Common myeloid progenitor, CD34-positive (primary cell): ENCODE measurements around the gene SELENOW.
"Not testable (repeated sequence)": the region's sequence is repeated elsewhere in the genome, so short reads cannot be mapped to it uniquely, and the experiment has no call there.

Experiments used
- CTCF ChIA-PET: fragments of 350-600 bp; sonication (Branson Sonifier 250); formaldehyde crosslinking; loops from one replicate; lab custom pipeline; 2021; ENCODE audit warnings: antibody characterized with exemption; lab: Charles Lee
- POLR2A ChIA-PET: fragments of 350-600 bp; sonication (Branson Sonifier 250); formaldehyde crosslinking; loops from one replicate; lab custom pipeline; 2021; ENCODE audit warnings: antibody characterized with exemption; lab: Charles Lee
- DNase-seq, 3 donors: peaks; one replicate each; pipeline versions ENCODE4 v3.0.0 to v3.0.0-alpha.2; 2013
- H3K27ac ChIP-seq, 2 experiments: 1 replicate in 1 of 2; 2 replicates in 1 of 2; pipeline ENCODE4 v1.7.0; 2013; ENCODE audit warnings: inconsistent platforms in 2 of 2, low read length in 2 of 2, mild to moderate bottlenecking in 2 of 2, low read depth in 1 of 2, moderate library complexity in 1 of 2; ENCODE audit not compliant: severe bottlenecking in 2 of 2, insufficient read depth in 1 of 2, poor library complexity in 1 of 2
- H3K27me3 ChIP-seq, 5 experiments: replicated peaks in 2 of 5; 1 replicate in 3 of 5; 2 replicates in 2 of 5; pipeline versions ENCODE4 v1.6.1 to v1.7.0; 2013; ENCODE audit warnings: low read length in 4 of 5, mild to moderate bottlenecking in 2 of 5, moderate library complexity in 2 of 5, inconsistent platforms in 1 of 5; ENCODE audit not compliant: insufficient read depth in 5 of 5, control insufficient read depth in 4 of 5
- H3K36me3 ChIP-seq, 4 experiments: 1 replicate in 2 of 4; 2 replicates in 2 of 4; pipeline versions ENCODE4 v1.6.1 to v1.7.0; 2013; ENCODE audit warnings: low read length in 3 of 4, control low read depth in 1 of 4, mild to moderate bottlenecking in 1 of 4; ENCODE audit not compliant: control insufficient read depth in 4 of 4, insufficient read depth in 4 of 4
- H3K4me1 ChIP-seq, 4 experiments: 1 replicate in 3 of 4; 2 replicates in 1 of 4; pipeline versions ENCODE4 v1.6.1 to v1.7.1; 2013; ENCODE audit warnings: low read length in 3 of 4, mild to moderate bottlenecking in 3 of 4, control low read depth in 1 of 4, inconsistent platforms in 1 of 4, moderate library complexity in 1 of 4; ENCODE audit not compliant: control insufficient read depth in 4 of 4, insufficient read depth in 4 of 4; ENCODE audit errors: control extremely low read depth in 1 of 4
- H3K4me3 ChIP-seq, 7 experiments: 1 replicate in 4 of 7; 2 replicates in 3 of 7; pipeline versions ENCODE4 v1.5.1 to v1.7.0; 2013; ENCODE audit warnings: mild to moderate bottlenecking in 7 of 7, low read length in 6 of 7, moderate library complexity in 6 of 7, inconsistent platforms in 2 of 7, low read depth in 2 of 7, control low read depth in 1 of 7; ENCODE audit not compliant: insufficient read depth in 4 of 7, control insufficient read depth in 1 of 7; ENCODE audit errors: extremely low read depth in 1 of 7
- H3K9me3 ChIP-seq, 5 experiments: 1 replicate in 4 of 5; 2 replicates in 1 of 5; pipeline versions ENCODE4 v1.6.1 to v1.7.1; 2013; ENCODE audit warnings: low read length in 4 of 5, mild to moderate bottlenecking in 2 of 5, inconsistent platforms in 1 of 5, low read depth in 1 of 5, moderate library complexity in 1 of 5; ENCODE audit not compliant: control insufficient read depth in 4 of 5, insufficient read depth in 2 of 5; ENCODE audit errors: control extremely low read depth in 1 of 5
- WGBS: methylation state at CpG from one replicate; pipeline ENCODE4 v1.1.5; 2013; ENCODE audit not compliant: insufficient coverage; 5-methylcytosine and 5-hydroxymethylcytosine counted together

Gene SELENOW

GRCh38 chr19:47762615-47763308, 15.7 kb upstream of the SELENOW start:
- CTCF ChIA-PET = interaction anchor here (1.5 kb wide), 1 partner anchor 9 kb away, joined by 3 read pairs; no protein-coding TSS in a partner anchor

DNA sequence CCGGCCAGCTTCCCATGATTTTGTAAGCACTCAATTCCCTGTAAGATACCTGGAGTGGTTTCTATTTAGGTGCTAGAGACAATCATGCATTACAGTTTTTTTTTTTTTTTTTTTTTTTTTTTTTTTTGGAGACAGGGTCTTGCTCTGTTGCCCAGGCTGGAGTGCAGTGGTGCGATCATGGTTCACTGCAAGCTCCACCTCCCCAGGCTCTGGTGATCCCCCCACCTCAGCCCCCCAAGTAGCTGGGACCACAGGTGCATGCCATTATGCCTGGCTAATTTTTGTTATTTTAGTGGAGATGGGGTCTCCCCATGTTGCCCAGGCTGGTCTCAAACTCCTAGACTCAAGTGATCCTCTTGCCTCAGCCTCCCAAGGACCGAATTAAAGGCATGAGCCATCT, 13.8 kb upstream of the SELENOW start:
- DNase-seq, H3K9me3 ChIP-seq, H3K4me3 ChIP-seq, POLR2A ChIA-PET, H3K27me3 ChIP-seq, H3K36me3 ChIP-seq, H3K4me1 ChIP-seq, H3K27ac ChIP-seq: not testable (repeated sequence)
- WGBS = 57% methylated on average over 1 of the region's 3 CpGs
- CTCF ChIA-PET = interaction anchor here (0.9 to 1.6 kb wide), 5 partner anchors 8 to 28 kb away, joined by 3 to 11 read pairs (median 4); no protein-coding TSS in a partner anchor

More at GRCh38 chr19:47762615-47763308, 15.7 kb upstream of the SELENOW start:
- POLR2A ChIA-PET = no interaction called here
- Histone ChIP-seq H3K27me3 (no peaks in the 10 kb centered on the region), H3K4me3 (no peak overlapping the region), H3K36me3 (peaks cover 3 to 17% (median 14%) of the 10 kb centered on the region in 4 experiments), H3K4me1 (peaks cover 0 to 4% (median 2%) of the 10 kb centered on the region in 4 experiments), H3K27ac (no peak overlapping the region), H3K9me3 (peaks cover 0 to 2% (median 0%) of the 10 kb centered on the region in 5 experiments)
- WGBS = 94% methylated on average over 16 of the region's 18 CpGs
- DNase-seq = no peak

- H3K27me3 ChIP-seq = no peaks in the 10 kb centered on the region
- 51% methylated on average over 17 of the region's 19 CpGs for WGBS
- H3K36me3 ChIP-seq = no peaks in the 10 kb centered on the region
- CTCF ChIA-PET = interaction anchor here (0.6 to 1.6 kb wide), 11 partner anchors 9 to 107 kb away, joined by 3 to 11 read pairs (median 3); partner anchors contain the start of gene NOP53
- no peaks in the 10 kb centered on the region for H3K9me3 ChIP-seq
- H3K4me1 ChIP-seq = peaks cover 0 to 4% (median 2%) of the 10 kb centered on the region in 4 experiments
- POLR2A ChIA-PET = interaction anchor here (1.1 kb wide), 1 partner anchor 10 kb away, joined by 4 read pairs; no protein-coding TSS in a partner anchor
- peak; percentile 30 to 65 (median 56) for DNase-seq
- no peak overlapping the region for H3K27ac ChIP-seq
- no peak overlapping the region for H3K4me3 ChIP-seq
Measured at GRCh38 chr19:47765523-47766358, 12.8 kb upstream of the SELENOW start.

GRCh38 chr19:47766359-47766620, 12.2 kb upstream of the SELENOW start:
- H3K36me3 ChIP-seq = no peaks in the 10 kb centered on the region
- H3K27ac ChIP-seq = no peak overlapping the region
- ChIA-PET POLR2A (interaction anchor here (1.1 kb wide), 1 partner anchor 10 kb away, joined by 4 read pairs; no protein-coding TSS in a partner anchor), CTCF (interaction anchor here (1.3 to 1.6 kb wide), 4 partner anchors 15 to 26 kb away, joined by 3 to 11 read pairs (median 4); partner anchors contain the start of gene NOP53)
- no peak for DNase-seq
- WGBS = 96% methylated on average over 4 of the region's 7 CpGs
- H3K4me1 ChIP-seq = peaks cover 0 to 4% (median 2%) of the 10 kb centered on the region in 4 experiments
- no peaks in the 10 kb centered on the region for H3K9me3 ChIP-seq
- H3K27me3 ChIP-seq = no peaks in the 10 kb centered on the region
- H3K4me3 ChIP-seq = no peak overlapping the region

DNA sequence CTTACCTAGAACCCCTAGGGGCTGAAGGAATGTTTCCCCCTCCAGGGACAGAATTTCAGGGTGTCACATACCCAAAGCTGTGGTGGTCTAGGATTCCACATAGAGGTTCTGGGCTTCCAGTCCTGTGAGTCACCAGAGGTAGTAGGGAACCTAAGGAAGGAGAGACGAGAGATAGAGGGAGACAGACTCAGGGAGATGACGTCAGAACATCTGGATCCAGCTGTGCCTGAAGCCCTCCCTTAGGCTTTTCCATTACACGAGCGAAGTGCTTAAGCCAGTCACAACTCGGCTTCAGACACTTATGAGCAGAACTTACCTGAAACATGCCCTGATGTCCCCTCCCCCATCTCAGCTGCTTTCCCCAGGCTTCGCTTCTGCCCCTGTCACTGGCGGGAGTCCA, 11.8 kb upstream of the SELENOW start:
- no peaks in the 10 kb centered on the region for H3K9me3 ChIP-seq
- DNase-seq = no peak
- 95% methylated on average over 7 of the region's 7 CpGs for WGBS
- ChIA-PET CTCF (interaction anchor here (0.8 to 1.4 kb wide), 4 partner anchors 8 to 21 kb away, joined by 3 to 4 read pairs (median 4); no protein-coding TSS in a partner anchor), POLR2A (no interaction called here)
- H3K27me3 ChIP-seq = no peaks in the 10 kb centered on the region
- H3K36me3 ChIP-seq = no peaks in the 10 kb centered on the region
- H3K4me3 ChIP-seq = no peak overlapping the region
- peaks cover 0 to 4% (median 2%) of the 10 kb centered on the region in 4 experiments for H3K4me1 ChIP-seq
- H3K27ac ChIP-seq = no peak overlapping the region

GRCh38 chr19:47767349-47767748, 11.2 kb upstream of the SELENOW start:
- POLR2A ChIA-PET = interaction anchor here (0.7 kb wide), 1 partner anchor 11 kb away, joined by 3 read pairs; no protein-coding TSS in a partner anchor
- WGBS = no CpG with 5 or more reads among the region's 2 CpGs
- CTCF ChIA-PET = interaction anchor here (0.8 to 1.3 kb wide), 3 partner anchors 9 to 21 kb away, joined by 3 to 4 read pairs (median 4); no protein-coding TSS in a partner anchor

More at GRCh38 chr19:47767349-47767748, 11.2 kb upstream of the SELENOW start:
- Histone ChIP-seq H3K4me1 (peaks cover 0 to 4% (median 2%) of the 10 kb centered on the region in 4 experiments), H3K27ac (no peak overlapping the region), H3K36me3 (no peaks in the 10 kb centered on the region), H3K27me3 (no peaks in the 10 kb centered on the region), H3K4me3 (no peak overlapping the region), H3K9me3 (no peaks in the 10 kb centered on the region)
- DNase-seq = no peak
